Neural cell (in vitro differentiated cells): ENCODE results near the gene CCDC9. TPM values are rescaled to one million over a fixed set of nuclear protein-coding genes. Genes with fewer than 3 reads are reported as not detected.

ENCODE experiments used
- H2AFZ ChIP-seq: fragments of 200-600, 300-800 bp; sonication (generic), shearing (Covaris generic); 2 replicates; pipeline ENCODE4 v1.6.0; 2014; ENCODE audit warnings: low read depth, mild to moderate bottlenecking, antibody characterized with exemption, low read length, moderate library complexity
- H3F3A ChIP-seq: fragments of 200-600 bp; shearing (Covaris generic); 2 replicates; pipeline ENCODE4 v1.6.1; 2016; ENCODE audit warnings: mild to moderate bottlenecking, moderate library complexity, mixed read lengths, antibody characterized with exemption, low read length; ENCODE audit not compliant: insufficient read depth, poor library complexity, severe bottlenecking
- H3K27ac ChIP-seq: fragments of 200-600, 300-800 bp; sonication (generic), shearing (Covaris generic); 2 replicates; pipeline ENCODE4 v1.5.1; 2014; ENCODE audit warnings: mild to moderate bottlenecking, low read length, moderate library complexity
- H3K27me3 ChIP-seq: fragments of 300-800, 200-600 bp; sonication (generic), shearing (Covaris generic); 2 replicates; pipeline ENCODE4 v1.6.0; 2014; ENCODE audit warnings: mild to moderate bottlenecking, low read depth, low read length, moderate library complexity; ENCODE audit not compliant: insufficient read depth
- H3K36me3 ChIP-seq: fragments of 300-800, 200-600 bp; sonication (generic), shearing (Covaris generic); 2 replicates; pipeline ENCODE4 v1.5.1; 2014; ENCODE audit warnings: mild to moderate bottlenecking, antibody characterized with exemption, low read length, moderate library complexity; ENCODE audit not compliant: insufficient read depth
- H3K4me2 ChIP-seq: fragments of 300-800, 200-600 bp; sonication (generic), shearing (Covaris generic); 2 replicates; pipeline ENCODE4 v1.6.0; 2014; ENCODE audit warnings: mild to moderate bottlenecking, low read length
- H3K4me3 ChIP-seq: fragments of 300-800, 200-600 bp; sonication (generic), shearing (Covaris generic); 2 replicates; pipeline ENCODE4 v1.5.1; 2014; ENCODE audit warnings: mild to moderate bottlenecking, low read length, moderate library complexity
- H3K79me2 ChIP-seq: fragments of 200-600 bp; shearing (Covaris generic); replicated peaks from 2 replicates; pipeline ENCODE4 v1.6.0; 2014; ENCODE audit warnings: mild to moderate bottlenecking, low read length, moderate library complexity; ENCODE audit not compliant: insufficient read depth
- H3K9ac ChIP-seq: fragments of 300-800, 200-600 bp; sonication (generic), shearing (Covaris generic); 2 replicates; pipeline ENCODE4 v1.6.1; 2016; ENCODE audit warnings: mild to moderate bottlenecking, low read length, mixed read lengths
- H3K9me2 ChIP-seq: fragments of 200-600 bp; shearing (Covaris generic); 2 replicates; pipeline ENCODE4 v1.6.1; 2016; ENCODE audit warnings: mild to moderate bottlenecking, low read length, mixed read lengths; ENCODE audit not compliant: insufficient read depth
- H3K9me3 ChIP-seq: fragments of 200-600, 300-800 bp; sonication (generic), shearing (Covaris generic); 2 replicates; pipeline ENCODE4 v1.6.1; 2016; ENCODE audit warnings: mild to moderate bottlenecking, mixed run types, low read length, moderate library complexity, mixed read lengths
- H4K20me1 ChIP-seq: fragments of 200-600 bp; shearing (Covaris generic); 2 replicates; pipeline ENCODE4 v1.6.1; 2016; ENCODE audit warnings: mild to moderate bottlenecking, mixed run types; ENCODE audit not compliant: insufficient read depth
- CTCF ChIP-seq: fragments of 450-650 bp; IDR thresholded peaks from 2 replicates; pipeline ENCODE4 v1.5.1; 2014; ENCODE audit warnings: antibody characterized with exemption, mild to moderate bottlenecking, moderate library complexity; ENCODE audit not compliant: poor library complexity, severe bottlenecking
- EP300 ChIP-seq: fragments of 450-650 bp; conservative IDR thresholded peaks from 2 replicates; pipeline ENCODE4 v1.6.1; 2014; ENCODE audit warnings: antibody characterized with exemption, mild to moderate bottlenecking, moderate library complexity; ENCODE audit not compliant: poor library complexity, severe bottlenecking
- EZH2 ChIP-seq: fragments of 200-600, 300-800 bp; shearing (Covaris generic), sonication (generic); IDR thresholded peaks from 2 replicates; pipeline ENCODE4 v1.6.1; 2014; ENCODE audit warnings: antibody characterized with exemption, low read length, borderline replicate concordance, mild to moderate bottlenecking; ENCODE audit not compliant: insufficient read depth, poor library complexity, severe bottlenecking
- MXI1 ChIP-seq: fragments of 450-650 bp; conservative IDR thresholded peaks from 2 replicates; pipeline ENCODE4 v1.6.1; 2014; ENCODE audit warnings: antibody characterized with exemption, mild to moderate bottlenecking; ENCODE audit not compliant: poor library complexity, severe bottlenecking
- POLR2AphosphoS5 ChIP-seq: IDR thresholded peaks from 2 replicates; pipeline ENCODE4 v1.6.1; 2012
- RAD21 ChIP-seq: fragments of 450-650 bp; conservative IDR thresholded peaks from 2 replicates; pipeline ENCODE4 v1.6.1; 2014; ENCODE audit warnings: antibody characterized with exemption, mild to moderate bottlenecking, moderate library complexity
- REST ChIP-seq: IDR thresholded peaks from 2 replicates; pipeline ENCODE4 v1.6.1; 2012; ENCODE audit warnings: borderline replicate concordance
- SMC3 ChIP-seq: fragments of 450-650 bp; conservative IDR thresholded peaks from 2 replicates; pipeline ENCODE4 v1.6.1; 2014; ENCODE audit warnings: antibody characterized with exemption, mild to moderate bottlenecking, moderate library complexity; ENCODE audit not compliant: poor library complexity
- TAF1 ChIP-seq: IDR thresholded peaks from 2 replicates; pipeline ENCODE4 v1.6.1; 2012; ENCODE audit warnings: low read depth
- polyA plus RNA-seq: library from polyadenylated mRNA; depleted of rRNA; stranded (reverse); fragments of >200 nt; gene quantifications from 2 replicates; pipeline ENCODE4 v1.2.3, GENCODE V29; 2014

CCDC9 gene
- polyA plus RNA-seq, 1 donor from 2014 or later = 2.1 TPM

GRCh38 chr19:47306303-47306702, 50.0 kb downstream of the CCDC9 start:
- Histone ChIP-seq H3K9me2 (no peaks in the 10 kb centered on the region), H3K9ac (no peak overlapping the region), H3K79me2 (no peaks in the 10 kb centered on the region), H3K27me3 (no peaks in the 10 kb centered on the region), H3K4me2 (no peak overlapping the region), H3K4me3 (no peak overlapping the region), H3K9me3 (no peaks in the 10 kb centered on the region), H2AFZ (no peak overlapping the region), H3K27ac (no peak overlapping the region), H3F3A (no peaks in the 10 kb centered on the region), H4K20me1 (no peaks in the 10 kb centered on the region), H3K36me3 (no peaks in the 10 kb centered on the region)
- TF ChIP-seq RAD21 (no peak), TAF1 (no peak), CTCF (no peak), EP300 (no peak), SMC3 (no peak), MXI1 (no peak), REST (no peak), POLR2AphosphoS5 (no peak), EZH2 (no peak)

- Histone ChIP-seq H2AFZ (no peak overlapping the region), H3K27ac (no peak overlapping the region), H3K9me3 (no peaks in the 10 kb centered on the region), H3K79me2 (no peaks in the 10 kb centered on the region), H3K27me3 (no peaks in the 10 kb centered on the region), H3K9ac (no peak overlapping the region), H3K4me3 (no peak overlapping the region), H4K20me1 (no peaks in the 10 kb centered on the region), H3K9me2 (no peaks in the 10 kb centered on the region), H3F3A (no peaks in the 10 kb centered on the region), H3K36me3 (no peaks in the 10 kb centered on the region), H3K4me2 (no peak overlapping the region)
- TF ChIP-seq RAD21 (no peak), EP300 (no peak), POLR2AphosphoS5 (no peak), REST (no peak), TAF1 (no peak), MXI1 (no peak), CTCF (no peak), SMC3 (no peak), EZH2 (no peak)
These were observed 52.7 kb downstream of the CCDC9 start for GRCh38 chr19:47309038-47309437.
